Mesenchymal stem cell (in vitro differentiated cells and primary cell): ENCODE results near the gene SRSF11.

Source experiments
- DNase-seq: peaks from one replicate; pipeline ENCODE4 v3.0.0-alpha.2; 2013
- H2AFZ ChIP-seq: one replicate; pipeline ENCODE4 v1.6.1; 2013; ENCODE audit warnings: low read depth, mild to moderate bottlenecking, control low read depth, inconsistent platforms, low read length, moderate library complexity
- H2AK5ac ChIP-seq: 2 replicates; pipeline ENCODE4 v1.6.1; 2013; ENCODE audit warnings: low read length, moderate library complexity, mild to moderate bottlenecking, inconsistent platforms; ENCODE audit not compliant: severe bottlenecking
- H2BK120ac ChIP-seq: one replicate; pipeline ENCODE4 v1.6.1; 2013; ENCODE audit warnings: low read depth, mild to moderate bottlenecking, inconsistent platforms, low read length, moderate library complexity
- H2BK12ac ChIP-seq, 2 experiments: one replicate each; pipeline ENCODE4 v1.6.1; 2013; ENCODE audit warnings: inconsistent platforms in 2 of 2, low read length in 2 of 2, mild to moderate bottlenecking in 2 of 2, moderate library complexity in 2 of 2, control low read depth in 1 of 2
- H2BK15ac ChIP-seq: one replicate; pipeline ENCODE4 v1.6.1; 2013; ENCODE audit warnings: mild to moderate bottlenecking, low read depth, inconsistent platforms; ENCODE audit not compliant: poor library complexity, severe bottlenecking
- H2BK5ac ChIP-seq: 2 replicates; pipeline ENCODE4 v1.6.1; 2013; ENCODE audit warnings: low read depth, mild to moderate bottlenecking, low read length, control low read depth, inconsistent platforms; ENCODE audit not compliant: poor library complexity, severe bottlenecking
- H3K14ac ChIP-seq, 2 experiments: one replicate each; pipeline ENCODE4 v1.6.1; 2013; ENCODE audit warnings: inconsistent platforms in 2 of 2, low read length in 2 of 2, control low read depth in 1 of 2, mild to moderate bottlenecking in 1 of 2, moderate library complexity in 1 of 2
- H3K18ac ChIP-seq, 2 experiments: one replicate each; pipeline ENCODE4 v1.6.1; 2013; ENCODE audit warnings: inconsistent platforms in 2 of 2, low read length in 2 of 2, control low read depth in 1 of 2, low read depth in 1 of 2, mild to moderate bottlenecking in 1 of 2
- H3K23ac ChIP-seq, 2 experiments: one replicate each; pipeline ENCODE4 v1.6.1; 2013; ENCODE audit warnings: inconsistent platforms in 2 of 2, low read length in 2 of 2, mild to moderate bottlenecking in 2 of 2, moderate library complexity in 2 of 2, control low read depth in 1 of 2
- H3K27ac ChIP-seq: 2 replicates; pipeline ENCODE4 v1.5.1; 2013; ENCODE audit warnings: mild to moderate bottlenecking, moderate library complexity, low read length, control low read depth, inconsistent platforms; ENCODE audit not compliant: poor library complexity, severe bottlenecking
- H3K27me3 ChIP-seq, 2 experiments: 2 replicates each; pipeline versions ENCODE4 v1.6.1 to v1.7.0; 2013; ENCODE audit warnings: low read length in 2 of 2, mild to moderate bottlenecking in 2 of 2, moderate library complexity in 2 of 2, control low read depth in 1 of 2, inconsistent platforms in 1 of 2; ENCODE audit not compliant: control insufficient read depth in 1 of 2, insufficient read depth in 1 of 2
- H3K36me3 ChIP-seq, 2 experiments: 2 replicates each; pipeline versions ENCODE4 v1.6.1 to v1.7.0; 2013; ENCODE audit warnings: low read length in 2 of 2, control low read depth in 1 of 2, inconsistent platforms in 1 of 2, low read depth in 1 of 2, mild to moderate bottlenecking in 1 of 2; ENCODE audit not compliant: insufficient read depth in 2 of 2, control insufficient read depth in 1 of 2
- H3K4ac ChIP-seq, 2 experiments: one replicate each; pipeline ENCODE4 v1.6.1; 2013; ENCODE audit warnings: inconsistent platforms in 2 of 2, low read length in 2 of 2, mild to moderate bottlenecking in 2 of 2, moderate library complexity in 2 of 2, control low read depth in 1 of 2, low read depth in 1 of 2
- H3K4me1 ChIP-seq: 2 replicates; pipeline ENCODE4 v1.6.1; 2013; ENCODE audit warnings: low read depth, low read length, control low read depth; ENCODE audit not compliant: control insufficient read depth, insufficient read depth
- H3K4me2 ChIP-seq: 2 replicates; pipeline ENCODE4 v1.6.1; 2013; ENCODE audit warnings: low read length, mild to moderate bottlenecking, inconsistent platforms; ENCODE audit not compliant: poor library complexity, severe bottlenecking
- H3K4me3 ChIP-seq, 2 experiments: 2 replicates each; pipeline versions ENCODE4 v1.5.1 to v1.7.0; 2013; ENCODE audit warnings: low read length in 2 of 2, mild to moderate bottlenecking in 2 of 2, control low read depth in 1 of 2, low read depth in 1 of 2; ENCODE audit not compliant: insufficient read depth in 1 of 2
- H3K79me1 ChIP-seq: replicated peaks from 2 replicates; pipeline ENCODE4 v1.6.1; 2013; ENCODE audit warnings: mild to moderate bottlenecking, control low read depth, low read length, inconsistent platforms; ENCODE audit not compliant: poor library complexity, severe bottlenecking
- H3K9ac ChIP-seq: 2 replicates; pipeline ENCODE4 v1.7.0; 2013; ENCODE audit warnings: mild to moderate bottlenecking, low read length, moderate library complexity
- H3K9me3 ChIP-seq: 2 replicates; pipeline ENCODE4 v1.7.0; 2013; ENCODE audit warnings: mild to moderate bottlenecking, low read length; ENCODE audit not compliant: control insufficient read depth
- H4K8ac ChIP-seq: one replicate; pipeline ENCODE4 v1.6.1; 2013; ENCODE audit warnings: inconsistent platforms, mild to moderate bottlenecking, low read length, moderate library complexity
- H4K91ac ChIP-seq: one replicate; pipeline ENCODE4 v1.6.1; 2013; ENCODE audit warnings: mild to moderate bottlenecking, low read length, inconsistent platforms
- WGBS: methylation state at CpG from one replicate; pipeline ENCODE4 v1.1.7; 2013; ENCODE audit warnings: mixed read lengths; 5-methylcytosine and 5-hydroxymethylcytosine counted together

SRSF11 gene

DNA sequence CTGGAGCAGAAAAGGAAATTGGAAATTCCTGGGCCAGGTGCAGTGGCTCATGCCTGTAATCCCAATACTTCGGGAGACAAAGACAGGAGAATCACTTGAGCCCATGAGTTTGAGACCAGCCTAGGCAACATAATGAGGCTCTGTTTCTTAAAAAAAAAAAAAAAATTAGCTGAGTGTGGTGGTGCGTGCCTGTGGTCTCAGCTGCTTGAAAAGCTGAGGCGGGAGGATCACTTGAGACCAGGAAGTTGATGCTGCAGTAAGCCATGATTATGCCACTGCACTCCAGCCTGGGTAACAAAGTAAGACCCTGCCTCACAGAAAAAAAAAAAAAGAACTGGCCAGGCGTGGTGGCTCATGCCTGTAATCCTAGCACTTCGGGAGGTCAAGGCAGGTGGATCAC is 56.7 kb downstream of the SRSF11 start:
- no peak overlapping the region for H2BK120ac ChIP-seq
- H2BK5ac ChIP-seq = no peak overlapping the region
- no peak overlapping the region for H4K8ac ChIP-seq
- no peak overlapping the region for H4K91ac ChIP-seq
- H3K18ac ChIP-seq = no peak overlapping the region
- 96% methylated on average over 4 of the region's 5 CpGs for WGBS
- no peak overlapping the region for H3K9ac ChIP-seq
- no peak overlapping the region for H3K4me3 ChIP-seq
- peaks cover 4% of the 10 kb centered on the region for H3K4me1 ChIP-seq
- H2AK5ac ChIP-seq = no peak overlapping the region
- no peaks in the 10 kb centered on the region for H3K27me3 ChIP-seq
- no peak overlapping the region for H2BK12ac ChIP-seq
- peaks cover 5 to 64% of the 10 kb centered on the region in 2 experiments for H3K36me3 ChIP-seq
- H3K27ac ChIP-seq = no peak overlapping the region
- no peak overlapping the region for H3K4ac ChIP-seq
- H3K79me1 ChIP-seq = peaks cover 9% of the 10 kb centered on the region
- H3K23ac ChIP-seq = no peak overlapping the region
- no peak overlapping the region for H3K4me2 ChIP-seq
- no peak overlapping the region for H2AFZ ChIP-seq
- H3K14ac ChIP-seq = no peak overlapping the region
- H3K9me3 ChIP-seq = no peaks in the 10 kb centered on the region
- DNase-seq = no peak
- no peak overlapping the region for H2BK15ac ChIP-seq

DNA sequence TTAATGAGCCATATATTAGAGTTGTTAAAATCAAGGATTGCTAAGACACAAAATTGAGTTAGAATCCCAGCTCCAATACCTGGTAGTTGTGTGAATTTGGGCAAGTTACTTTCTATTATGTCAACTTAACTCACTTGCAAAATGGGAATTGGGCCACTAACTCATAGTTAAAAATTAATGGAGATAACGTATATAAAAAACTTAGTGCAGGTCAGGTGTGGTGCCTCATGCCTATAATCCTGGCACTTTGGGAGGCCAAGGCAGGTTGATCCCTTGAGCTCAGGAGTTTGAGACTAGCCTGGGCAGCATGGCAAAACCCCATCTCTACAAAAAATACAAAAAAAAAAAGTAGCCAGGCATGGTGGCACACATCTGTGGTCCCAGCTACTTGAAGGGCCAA is 57.5 kb downstream of the SRSF11 start:
- H4K8ac ChIP-seq = no peak overlapping the region
- no peaks in the 10 kb centered on the region for H3K27me3 ChIP-seq
- peaks cover 5 to 56% of the 10 kb centered on the region in 2 experiments for H3K36me3 ChIP-seq

DNA sequence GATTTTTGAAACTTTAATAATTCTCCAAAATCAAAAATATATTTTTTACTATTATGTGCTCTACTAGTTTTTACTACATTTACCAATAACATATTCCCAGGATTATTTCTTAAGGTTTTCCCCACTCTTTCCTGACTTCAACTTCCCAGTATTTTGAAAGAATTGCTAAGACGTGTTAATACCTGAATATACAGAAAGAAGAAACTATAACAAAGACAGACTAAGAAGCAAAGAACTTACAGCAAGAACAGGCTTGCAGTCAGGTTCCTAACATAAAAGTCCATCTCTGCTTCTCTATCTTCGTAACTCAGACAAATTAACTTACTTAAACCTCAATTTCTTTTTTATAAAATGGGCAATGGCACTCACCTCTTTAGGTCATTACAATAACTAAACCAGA is 63.2 kb downstream of the SRSF11 start:
- no peak overlapping the region for H3K27ac ChIP-seq
- H3K4me1 ChIP-seq = no peaks in the 10 kb centered on the region
- no peak overlapping the region for H3K9ac ChIP-seq
- H3K4me3 ChIP-seq = no peak overlapping the region
- peaks cover 13% of the 10 kb centered on the region for H3K79me1 ChIP-seq
- H3K36me3 ChIP-seq = peaks cover 3 to 35% of the 10 kb centered on the region in 2 experiments
- H2AK5ac ChIP-seq = no peak overlapping the region
- H3K4ac ChIP-seq = no peak overlapping the region
- H3K27me3 ChIP-seq = no peaks in the 10 kb centered on the region
- no peak overlapping the region for H3K14ac ChIP-seq
- H2BK12ac ChIP-seq = no peak overlapping the region
- no peak overlapping the region for H3K23ac ChIP-seq
- H3K9me3 ChIP-seq = no peaks in the 10 kb centered on the region
- no peak for DNase-seq
- no peak overlapping the region for H2BK5ac ChIP-seq
- no peak overlapping the region for H2BK120ac ChIP-seq
- H2BK15ac ChIP-seq = no peak overlapping the region
- no peak overlapping the region for H3K18ac ChIP-seq
- H3K4me2 ChIP-seq = no peak overlapping the region
- no peak overlapping the region for H4K91ac ChIP-seq
- no peak overlapping the region for H2AFZ ChIP-seq
- WGBS = 100% methylated on average over 2 of the region's 2 CpGs
- no peak overlapping the region for H4K8ac ChIP-seq

More for the DNA sequence above, 57.5 kb downstream of the SRSF11 start:
- Histone ChIP-seq H3K9me3 (no peaks in the 10 kb centered on the region), H3K4ac (no peak overlapping the region), H2BK12ac (no peak overlapping the region), H3K18ac (no peak overlapping the region), H2AK5ac (no peak overlapping the region), H3K27ac (no peak overlapping the region), H3K4me3 (no peak overlapping the region), H3K4me1 (peaks cover 4% of the 10 kb centered on the region), H3K4me2 (no peak overlapping the region), H3K23ac (no peak overlapping the region), H2BK120ac (no peak overlapping the region), H3K14ac (no peak overlapping the region), H4K91ac (no peak overlapping the region), H3K9ac (no peak overlapping the region), H3K79me1 (peaks cover 7% of the 10 kb centered on the region), H2BK5ac (no peak overlapping the region), H2AFZ (no peak overlapping the region), H2BK15ac (no peak overlapping the region)
- DNase-seq = no peak
- 100% methylated on average over 1 of the region's 1 CpG for WGBS

DNA sequence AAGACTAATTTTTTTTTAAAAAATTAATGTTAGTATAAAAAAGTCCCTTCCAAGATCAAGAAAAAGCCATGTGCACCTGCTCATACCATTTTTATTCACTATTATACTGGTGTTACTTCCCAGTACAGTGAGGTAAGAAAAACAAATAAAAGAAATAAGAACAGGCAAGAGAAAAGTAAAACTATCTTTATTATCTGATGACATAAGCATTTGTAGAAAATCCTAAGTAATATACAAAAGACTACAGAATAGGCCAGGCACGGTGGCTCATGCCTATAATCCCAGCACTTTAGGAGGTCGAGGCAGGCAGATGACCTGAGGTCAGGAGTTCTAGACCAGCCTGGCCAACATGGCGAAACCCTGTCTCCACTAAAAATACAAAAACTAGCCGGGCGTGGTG is 65.3 kb downstream of the SRSF11 start:
- H3K4me1 ChIP-seq = no peaks in the 10 kb centered on the region
- no peak overlapping the region for H4K8ac ChIP-seq
- no peak overlapping the region for H2AFZ ChIP-seq
- no peak overlapping the region for H3K18ac ChIP-seq
- 96% methylated on average over 5 of the region's 5 CpGs for WGBS
- no peak overlapping the region for H3K27ac ChIP-seq
- H2AK5ac ChIP-seq = no peak overlapping the region
- H3K79me1 ChIP-seq = peaks cover 14% of the 10 kb centered on the region
- no peak overlapping the region for H3K4me2 ChIP-seq
- DNase-seq = no peak
- peaks cover 6 to 35% of the 10 kb centered on the region in 2 experiments for H3K36me3 ChIP-seq
- H4K91ac ChIP-seq = no peak overlapping the region
- no peak overlapping the region for H2BK120ac ChIP-seq
- no peak overlapping the region for H3K9ac ChIP-seq
- no peak overlapping the region for H2BK15ac ChIP-seq
- H3K9me3 ChIP-seq = no peaks in the 10 kb centered on the region
- no peak overlapping the region for H3K23ac ChIP-seq
- no peaks in the 10 kb centered on the region for H3K27me3 ChIP-seq
- no peak overlapping the region for H3K14ac ChIP-seq
- H2BK5ac ChIP-seq = no peak overlapping the region
- H2BK12ac ChIP-seq = no peak overlapping the region
- H3K4me3 ChIP-seq = no peak overlapping the region
- no peak overlapping the region for H3K4ac ChIP-seq
